ENCODE measurements around the gene SPRN. TPM values are rescaled to one million over a fixed set of nuclear protein-coding genes. Genes with fewer than 3 reads are reported as not detected.
"Not testable (repeated sequence)": the region's sequence is repeated elsewhere in the genome, so short reads cannot be mapped to it uniquely, and the experiment has no call there.

Gene SPRN
- total RNA-seq, 1 experiment from 2014 or later = not detected

DNA sequence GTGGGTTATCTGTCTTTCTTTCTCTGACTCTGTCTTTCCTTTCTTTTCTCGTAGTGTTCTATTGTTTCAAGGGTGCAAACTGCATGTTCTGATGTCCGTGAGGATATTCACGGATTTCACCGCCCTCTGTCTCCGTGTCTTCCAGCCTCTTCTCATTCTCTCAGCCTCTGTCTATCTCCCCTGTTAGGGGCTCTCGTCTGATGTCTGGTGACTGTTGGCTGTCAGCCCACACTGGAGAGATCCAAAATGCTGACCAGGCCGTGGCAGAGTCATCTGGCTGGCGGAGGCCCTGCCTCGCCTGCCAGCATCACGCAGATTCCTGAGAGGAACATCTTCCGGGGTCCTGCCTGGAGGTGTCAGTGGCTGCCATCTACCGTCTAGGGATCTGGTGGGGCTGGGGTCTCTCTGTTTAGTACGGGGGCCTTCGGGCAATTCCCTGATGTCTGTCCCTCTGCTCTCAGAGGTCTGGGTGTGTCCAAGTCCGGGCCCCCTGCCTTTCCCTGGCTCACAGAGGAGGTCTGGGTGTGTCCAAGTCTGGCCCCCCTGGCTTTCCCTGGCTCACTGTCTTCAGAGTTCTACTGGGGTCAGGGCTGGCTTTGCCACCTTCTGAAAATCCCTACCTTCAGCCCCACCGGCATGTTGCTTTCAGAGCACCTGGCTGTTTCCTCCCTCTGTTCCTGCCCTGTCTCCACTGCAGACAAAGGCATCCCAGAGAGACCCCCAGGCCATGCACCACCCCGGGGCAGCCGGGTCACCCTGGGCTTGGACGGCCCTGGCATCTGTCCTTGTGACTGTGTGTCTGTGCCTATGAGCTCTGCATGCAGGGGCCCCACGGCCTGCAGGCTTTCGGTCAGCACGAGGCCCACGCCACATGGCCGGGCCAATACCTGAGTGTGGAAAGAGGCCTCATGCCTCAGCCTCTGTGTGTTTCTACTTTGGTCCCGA is 15.4 kb upstream of the SPRN start:
- DNase-seq (ENCODE audit: low read depth) = no peak

DNA sequence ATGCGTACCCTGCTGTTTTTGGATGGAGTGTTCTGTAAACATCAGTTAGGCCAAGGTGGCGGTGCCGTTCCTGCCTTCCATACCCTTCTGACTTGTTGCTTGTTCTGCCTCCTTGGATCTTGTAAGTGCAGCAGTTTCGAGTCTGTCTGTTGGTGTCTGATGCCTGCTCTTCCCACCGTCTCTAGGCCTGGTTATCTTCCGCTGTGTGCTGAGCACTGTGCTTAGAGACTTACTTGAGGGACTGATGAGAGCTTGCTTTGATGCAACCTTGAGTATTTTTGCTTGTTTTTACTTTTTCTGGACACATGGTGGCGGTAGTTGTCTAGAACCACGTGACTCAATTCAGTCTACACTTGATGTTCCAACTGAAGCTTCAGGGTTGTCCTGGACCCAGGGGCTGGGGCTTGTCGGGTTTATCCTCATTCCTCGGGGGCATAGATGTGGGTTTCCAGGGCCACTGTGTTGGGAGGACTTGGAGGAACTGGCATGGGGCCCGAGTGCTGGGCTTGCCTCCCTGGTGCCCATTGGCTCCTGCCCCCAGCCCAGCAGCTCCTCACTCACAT is 14.4 kb upstream of the SPRN start:
- peak; percentile 9 for DNase-seq (ENCODE audit: low read depth)

DNA sequence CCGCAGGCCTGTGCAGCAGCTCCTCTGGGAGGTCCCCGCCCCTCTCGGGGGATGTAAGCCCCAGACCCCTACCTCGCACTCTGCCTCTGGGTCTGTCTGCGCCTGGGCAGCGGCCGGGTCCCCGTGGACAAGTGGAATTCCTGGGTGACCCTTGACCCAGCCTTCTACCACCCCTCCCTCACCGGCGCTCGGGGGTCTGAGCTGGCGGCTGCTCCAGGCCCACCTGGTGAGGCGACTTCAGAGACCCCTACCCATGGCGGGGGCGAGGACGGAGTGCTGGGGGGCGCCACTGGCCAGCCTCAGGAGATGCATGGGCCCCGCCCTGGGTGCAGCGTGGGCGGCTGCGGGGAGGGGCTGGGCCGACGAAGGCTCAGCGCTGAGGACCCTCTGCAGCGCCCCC is 8.4 kb upstream of the SPRN start:
- DNase-seq (ENCODE audit: low read depth) = not testable (repeated sequence)

DNA sequence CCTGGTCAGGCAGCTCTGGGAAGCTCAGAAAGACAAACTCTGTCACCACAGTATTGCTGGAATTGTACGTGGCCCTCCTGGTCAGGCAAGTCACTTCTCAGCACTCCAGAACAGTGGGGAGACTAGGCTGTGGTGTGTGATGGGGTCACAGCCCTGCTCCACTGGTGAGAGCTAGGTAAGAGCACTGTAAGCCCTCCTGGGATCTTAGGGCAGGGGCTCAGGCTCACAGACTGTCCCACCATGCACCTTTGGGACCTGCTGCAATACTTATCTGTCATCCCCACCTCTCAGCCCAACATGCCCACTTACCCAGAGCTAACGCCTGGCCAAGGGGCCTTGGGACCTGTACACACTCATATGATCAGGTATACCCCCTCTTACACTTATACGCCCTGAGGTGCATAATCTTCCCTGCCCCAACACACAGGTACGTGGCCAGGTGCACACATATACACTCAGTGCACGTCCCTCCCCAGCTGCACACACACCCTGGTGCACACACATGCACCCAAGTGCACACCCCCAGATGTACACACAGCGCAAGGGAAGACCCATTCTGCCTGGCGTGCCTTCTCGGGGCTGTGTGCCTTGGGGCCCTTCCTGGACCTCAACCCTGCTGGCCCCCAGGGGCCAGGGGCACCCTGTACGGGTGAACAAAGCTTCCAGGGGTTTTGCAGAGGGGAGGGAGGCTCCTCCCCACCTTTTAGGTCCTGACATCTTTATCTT is 7.6 kb upstream of the SPRN start:
- not testable (repeated sequence) for DNase-seq (ENCODE audit: low read depth)

DNA sequence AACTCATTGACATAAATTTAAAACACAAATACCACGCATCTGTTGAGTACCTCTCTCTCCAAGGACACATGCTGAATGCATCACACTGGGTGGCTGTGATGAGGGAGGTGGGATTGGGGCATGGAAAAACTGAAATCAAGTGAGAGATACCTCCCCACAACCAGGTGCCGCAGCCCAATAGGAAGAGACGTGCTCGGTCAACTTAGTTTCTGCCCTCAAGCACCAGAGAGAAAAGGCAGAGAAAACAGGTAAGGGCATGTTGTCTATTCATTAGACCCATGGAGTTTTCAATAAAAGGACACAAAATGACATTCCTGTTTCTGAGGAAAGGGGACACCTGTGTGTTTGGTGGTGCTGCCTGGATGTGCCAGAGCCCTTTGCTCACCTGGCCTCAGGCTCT is 5.1 kb upstream of the SPRN start:
- not testable (repeated sequence) for DNase-seq (ENCODE audit: low read depth)

DNA sequence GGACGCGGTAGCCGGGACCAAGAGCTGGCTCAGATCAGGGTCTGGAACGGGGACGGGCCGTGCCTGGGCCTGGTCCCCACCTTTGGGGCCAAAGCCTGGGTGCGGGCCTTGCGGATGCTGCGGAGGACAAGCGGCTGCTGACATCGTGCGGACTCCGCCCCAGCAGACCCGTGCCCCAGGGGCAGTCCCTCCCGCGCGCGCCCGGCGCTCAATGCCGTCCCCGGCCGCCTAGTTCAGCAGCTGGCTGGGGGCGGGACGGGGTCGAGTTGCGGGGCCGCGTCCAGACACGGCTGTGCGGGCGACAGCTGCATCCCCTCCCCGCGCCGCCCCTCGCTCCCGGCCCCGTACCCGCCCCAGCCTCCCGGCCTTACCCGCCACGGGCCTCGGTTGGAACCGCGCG is 323 bp downstream of the SPRN start:
- DNase-seq (ENCODE audit: low read depth) = not testable (repeated sequence)

DNA sequence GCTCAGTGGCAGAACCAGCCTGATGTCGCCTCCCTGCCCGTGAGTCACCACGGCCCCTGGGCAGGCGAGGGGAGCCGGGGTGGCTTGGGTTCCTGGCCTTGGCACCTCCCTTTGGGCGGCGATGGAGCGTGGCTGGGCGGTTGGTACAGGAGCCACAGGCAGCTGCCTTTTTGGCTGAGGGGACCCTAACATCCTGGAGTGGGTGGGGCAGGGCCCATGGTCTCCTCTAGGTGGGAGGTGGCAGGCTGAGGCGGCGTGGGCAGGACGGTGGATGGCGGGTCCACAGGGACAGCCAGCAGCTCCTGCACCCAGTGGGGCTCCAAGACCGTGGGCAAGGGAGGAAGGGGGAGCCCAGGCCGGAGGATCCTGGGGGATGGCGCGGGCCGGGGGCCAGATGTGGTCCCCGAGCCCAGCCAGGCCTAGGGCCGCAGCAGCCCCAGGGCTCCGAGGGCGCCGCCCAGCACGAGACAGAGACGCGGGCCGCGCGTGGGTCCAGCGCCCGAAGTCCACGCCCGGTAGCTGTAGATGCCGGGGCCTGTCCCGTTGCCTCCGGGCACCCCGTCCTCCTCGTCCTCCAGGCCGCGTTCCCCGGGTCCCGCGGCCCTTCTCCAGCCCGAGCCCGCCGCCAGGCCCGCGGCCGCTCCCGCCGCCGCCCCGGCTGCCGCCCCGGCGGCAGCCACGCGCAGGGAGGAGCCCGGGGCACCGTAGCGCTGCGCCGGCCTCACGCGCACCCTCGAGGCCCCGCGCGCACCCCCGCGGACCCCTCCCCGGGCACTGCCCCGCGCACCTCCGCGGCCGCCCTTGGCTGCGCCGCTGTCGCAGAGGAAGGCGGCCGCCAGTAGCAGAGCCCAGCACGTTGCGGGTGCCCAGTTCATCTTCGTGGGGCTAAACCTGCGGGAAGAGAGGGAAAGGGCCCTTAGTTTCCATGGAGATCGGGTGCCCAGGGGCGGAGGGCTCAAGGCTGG is 1.3 kb downstream of the SPRN start:
- DNase-seq (ENCODE audit: low read depth) = no peak

DNA sequence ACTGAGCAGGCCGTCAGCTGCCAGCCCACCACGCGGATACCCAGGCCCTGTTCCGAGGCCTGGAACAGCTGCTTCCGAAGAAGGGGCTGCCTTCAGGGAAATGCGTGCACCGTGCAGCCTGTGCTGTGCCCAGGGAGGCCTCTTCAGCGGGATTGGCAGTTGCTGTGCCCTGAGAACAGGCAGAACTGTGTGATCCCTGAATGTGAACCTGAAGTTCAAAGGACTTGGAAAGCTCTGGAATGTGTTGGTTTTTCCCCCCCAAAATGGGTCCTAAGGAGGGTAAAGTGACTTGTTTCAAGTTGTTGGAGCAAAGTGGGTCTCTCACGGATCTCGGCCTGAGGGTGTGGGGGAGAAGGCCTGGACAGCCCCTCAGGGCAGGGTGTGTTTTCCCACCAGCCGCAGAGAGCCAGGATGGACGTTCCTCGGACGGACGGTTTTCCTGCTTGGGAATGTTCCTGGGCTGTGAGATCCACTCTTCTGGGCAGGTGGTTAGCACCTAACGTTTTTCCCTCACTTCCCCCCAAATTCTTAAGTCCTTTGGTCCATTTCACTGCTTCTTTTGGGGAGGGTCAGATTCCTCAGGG is 2.1 kb downstream of the SPRN start:
- DNase-seq (ENCODE audit: low read depth) = no peak

DNA sequence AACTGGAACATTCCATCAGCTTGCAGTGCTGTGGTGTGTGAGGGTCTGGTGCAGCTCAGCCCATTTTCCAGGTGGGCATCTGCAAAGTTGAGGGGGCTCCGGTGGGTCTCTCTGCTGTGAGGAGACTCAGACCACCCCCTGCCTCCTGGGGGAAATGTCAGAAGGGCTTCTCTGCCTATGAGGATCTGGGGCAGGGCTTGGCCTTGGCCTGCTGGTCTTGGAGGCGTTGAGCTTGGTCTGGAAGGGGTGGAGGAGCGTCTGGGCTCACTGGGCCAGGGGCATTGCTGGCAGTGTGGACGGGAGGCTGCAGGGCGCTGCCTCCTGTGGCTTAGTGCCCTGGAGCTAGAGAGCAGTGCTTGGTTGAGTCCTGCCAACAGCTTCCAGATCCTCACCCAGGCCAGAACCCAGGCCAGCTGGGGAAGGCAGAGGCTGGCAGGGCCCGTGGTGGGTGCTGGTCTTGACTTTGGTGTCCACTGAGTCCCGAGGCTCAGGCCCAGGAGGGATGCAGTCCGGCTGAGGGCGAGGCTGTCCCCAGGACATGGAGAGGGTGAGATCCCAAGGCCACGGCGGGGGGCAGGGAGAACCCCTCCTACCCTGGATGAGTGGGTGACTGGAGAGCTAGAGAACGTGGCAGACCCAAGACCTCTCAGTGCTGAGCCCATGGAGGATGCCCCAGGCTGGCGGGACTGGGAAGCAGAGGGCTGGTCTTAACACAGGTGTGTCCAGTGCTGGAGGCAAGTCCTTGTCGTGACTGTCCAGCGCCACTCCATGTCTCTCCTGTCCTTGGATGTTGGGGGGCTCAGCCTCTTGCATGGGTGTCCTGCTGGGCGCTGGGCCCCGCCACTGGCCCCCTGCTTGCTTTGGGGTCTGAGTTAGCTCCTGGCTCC is 2.8 kb downstream of the SPRN start:
- no peak for DNase-seq (ENCODE audit: low read depth)

DNA sequence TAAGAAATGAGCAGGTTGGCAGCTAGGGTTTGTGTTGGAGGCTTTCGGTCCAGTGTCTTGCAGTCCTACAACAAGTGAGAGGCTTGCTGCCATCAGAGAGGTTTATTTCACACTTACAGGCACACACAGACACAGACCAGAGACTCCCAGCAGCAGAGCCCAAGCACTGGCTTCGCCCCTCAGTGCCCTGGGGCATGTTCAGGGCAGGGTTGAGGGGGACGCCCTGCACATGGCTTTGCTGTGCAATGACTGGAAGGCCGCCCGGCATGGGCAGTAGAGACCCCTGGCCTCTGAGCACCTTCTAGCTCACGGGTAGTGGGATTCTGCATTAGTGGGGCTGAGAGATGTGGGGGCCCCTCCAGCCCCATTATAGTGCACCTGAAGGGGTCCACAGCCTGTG is 3.8 kb downstream of the SPRN start:
- no peak for DNase-seq (ENCODE audit: low read depth)

DNA sequence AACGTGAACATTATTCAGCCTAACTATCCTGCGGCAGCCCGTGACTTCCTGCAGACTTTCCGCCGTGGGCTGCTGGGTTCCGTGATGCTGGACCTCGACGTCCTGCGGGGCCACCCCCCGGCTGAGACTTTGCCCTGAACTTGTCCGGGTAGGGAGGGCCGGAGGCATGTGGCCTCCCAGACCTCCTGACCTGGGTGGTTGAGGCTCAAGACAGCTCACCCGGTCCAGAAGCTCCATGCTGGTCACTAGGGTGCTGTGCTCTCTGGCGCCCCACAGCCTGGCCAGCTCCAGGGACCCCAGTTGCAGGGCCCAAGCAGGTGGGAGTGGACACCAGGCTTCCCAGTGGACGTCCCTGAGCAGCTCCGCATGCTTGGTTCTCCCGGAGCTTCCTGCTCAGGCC is 4.4 kb downstream of the SPRN start:
- DNase-seq (ENCODE audit: low read depth) = no peak

DNA sequence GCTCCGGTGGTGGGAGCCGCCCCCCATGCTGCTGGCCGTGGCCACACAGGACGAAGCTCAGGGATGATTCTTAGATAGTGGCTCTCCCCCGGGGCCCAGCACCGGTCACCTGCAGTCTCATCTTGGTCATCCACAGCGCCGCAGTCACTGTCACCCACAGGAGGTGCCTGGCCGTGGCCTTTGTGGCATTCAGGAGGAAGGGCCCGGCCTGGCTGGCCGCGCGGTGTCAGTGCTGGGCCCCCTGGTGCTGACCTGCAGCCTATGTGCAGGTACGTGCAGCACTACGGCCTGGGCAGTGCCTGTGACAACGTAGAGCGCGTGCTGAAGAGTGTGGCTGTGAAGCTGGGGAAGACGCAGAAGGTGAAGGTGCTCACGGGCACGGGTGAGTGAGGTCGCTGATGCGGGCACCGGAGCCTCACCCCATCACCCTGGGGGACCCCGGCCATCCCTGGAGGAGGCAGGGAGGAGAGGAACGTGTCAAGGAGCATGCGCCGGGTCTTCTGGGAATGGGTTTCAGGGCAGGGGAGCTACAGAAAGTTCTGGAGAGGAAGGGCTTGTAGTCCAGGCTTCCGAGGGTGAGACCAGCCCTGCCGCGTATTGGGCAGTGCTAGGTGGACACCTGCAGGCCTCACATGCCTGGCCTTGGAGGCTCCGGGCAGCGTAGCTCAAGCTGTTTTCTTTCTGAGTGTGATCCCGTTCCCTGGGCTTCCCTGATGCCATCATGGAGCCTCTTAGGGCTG is 5.0 kb downstream of the SPRN start:
- no peak for DNase-seq (ENCODE audit: low read depth)

DNA sequence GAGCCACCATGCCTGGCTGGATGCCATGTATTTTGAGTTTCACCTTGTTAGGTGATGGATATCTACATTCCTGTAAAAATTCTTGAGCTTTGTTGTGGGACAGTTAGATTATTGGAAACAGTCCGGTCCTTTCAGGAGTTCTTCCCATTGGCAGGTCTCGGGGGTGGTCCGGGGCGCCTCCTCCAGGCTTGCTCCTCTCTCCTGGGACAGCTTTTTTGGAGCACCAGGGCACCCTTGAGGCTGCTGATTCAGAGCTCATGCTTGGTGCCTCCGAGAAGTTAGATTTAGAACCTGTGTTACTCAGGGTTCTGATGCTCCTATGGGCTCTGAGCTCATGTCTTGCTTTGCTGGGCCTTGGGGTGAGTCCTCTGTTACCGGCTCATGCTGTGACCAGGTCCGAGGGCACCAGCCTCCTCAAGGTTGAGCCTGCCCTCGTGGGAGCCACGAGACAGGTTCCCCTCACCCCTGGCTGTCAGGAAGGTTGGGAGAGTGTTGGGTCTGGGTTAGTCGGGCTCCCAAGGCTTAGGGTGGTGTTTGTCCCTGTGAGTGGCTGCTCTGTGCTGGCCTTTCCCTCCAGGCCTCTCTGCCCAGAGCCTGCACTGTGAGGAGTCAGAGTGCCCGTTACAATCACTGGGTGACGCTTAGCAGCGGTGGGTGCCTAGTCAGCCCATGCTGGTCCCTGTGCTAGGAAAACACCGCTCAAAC is 6.0 kb downstream of the SPRN start:
- DNase-seq (ENCODE audit: low read depth) = no peak

DNA sequence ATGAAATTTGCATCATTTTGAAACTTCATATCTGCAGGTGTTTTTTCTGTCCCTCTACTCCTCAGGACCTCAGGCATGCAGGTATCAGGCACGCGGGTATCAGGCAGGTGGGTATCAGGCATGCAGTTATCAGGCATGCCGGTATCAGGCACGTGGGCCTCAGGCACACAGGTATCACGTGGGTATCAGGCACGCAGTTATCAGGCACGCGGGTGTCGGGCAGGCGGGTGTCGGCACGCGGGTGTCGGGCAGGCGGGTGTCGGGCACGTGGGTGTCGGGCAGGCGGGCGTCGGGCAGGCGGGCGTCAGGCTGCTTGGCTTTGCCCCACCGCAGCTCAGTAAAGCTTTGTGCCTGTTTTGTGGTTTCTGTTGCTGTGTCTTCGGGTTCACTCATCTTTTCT is 8.7 kb downstream of the SPRN start:
- no peak for DNase-seq (ENCODE audit: low read depth)

DNA sequence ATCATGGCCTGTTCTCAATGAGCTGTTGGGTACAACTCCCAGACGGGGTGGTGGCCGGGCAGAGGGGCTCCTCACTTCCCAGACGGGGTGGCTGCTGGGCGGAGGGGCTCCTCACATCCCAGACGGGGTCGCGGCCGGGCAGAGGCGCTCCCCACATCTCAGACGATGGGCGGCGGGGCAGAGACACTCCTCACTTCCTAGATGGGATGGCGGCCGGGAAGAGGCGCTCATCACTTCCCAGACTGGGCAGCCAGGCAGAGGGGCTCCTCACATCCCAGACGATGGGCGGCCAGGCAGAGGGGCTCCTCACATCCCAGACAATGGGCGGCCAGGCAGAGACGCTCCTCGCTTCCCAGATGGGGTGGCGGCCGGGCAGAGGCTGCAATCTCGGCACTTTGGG is 10.0 kb downstream of the SPRN start:
- not testable (repeated sequence) for DNase-seq (ENCODE audit: low read depth)

DNA sequence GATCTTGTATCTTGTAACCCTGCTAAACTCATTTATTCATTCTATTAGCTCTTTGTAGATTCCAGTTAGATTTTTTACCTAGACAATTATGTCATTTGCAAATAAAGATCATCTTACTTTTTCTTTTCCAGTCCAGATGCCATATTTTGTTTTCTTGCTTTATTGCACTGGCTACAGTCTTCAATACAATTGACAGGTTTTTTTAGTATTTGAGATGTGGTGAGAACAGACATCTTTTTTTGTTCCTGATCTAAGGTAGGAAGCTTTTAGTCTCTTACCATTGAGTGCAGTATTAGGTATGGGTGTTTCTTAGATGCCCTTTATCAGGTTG is 12.1 kb downstream of the SPRN start:
- no peak for DNase-seq (ENCODE audit: low read depth)

DNA sequence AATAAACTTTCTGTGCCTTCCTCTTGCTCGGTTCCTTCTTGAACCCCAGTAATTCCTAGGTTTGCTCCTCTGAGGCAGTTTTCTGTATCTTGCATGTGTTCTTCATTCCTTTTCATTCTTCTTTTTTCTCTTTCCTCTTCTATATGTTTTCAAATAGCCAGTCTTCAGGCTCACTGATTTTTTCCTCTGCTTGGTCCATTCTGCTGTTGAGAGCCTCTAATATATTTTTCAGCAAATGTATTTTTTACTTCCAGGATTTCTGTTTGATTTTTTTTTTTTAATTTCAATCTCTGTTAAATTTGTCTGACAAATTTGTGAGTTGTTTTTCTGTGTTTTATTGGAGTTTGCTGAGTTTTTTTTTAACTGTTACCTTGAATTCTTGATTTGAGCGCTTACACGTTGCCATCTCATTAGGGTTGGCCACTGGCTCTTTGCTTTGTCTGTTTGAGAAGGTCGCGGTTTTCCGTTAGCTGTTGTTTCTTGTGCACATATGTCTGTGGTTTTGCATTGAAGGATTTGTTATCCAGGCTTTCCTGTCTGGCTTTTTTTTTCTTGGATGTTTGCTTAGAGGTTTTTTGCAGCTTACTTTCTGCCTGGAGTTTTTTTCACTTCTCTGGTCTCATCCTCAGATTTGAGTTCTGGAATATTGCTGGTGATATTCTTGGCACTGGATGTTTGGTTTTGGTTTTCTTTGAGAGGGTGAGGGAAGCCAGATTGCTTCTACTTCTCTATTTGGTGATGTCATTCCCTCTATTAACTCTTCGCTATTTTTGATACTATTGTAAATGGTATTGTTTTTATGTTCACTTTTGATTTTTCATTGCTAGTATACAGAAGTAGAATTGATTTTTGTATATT is 12.7 kb downstream of the SPRN start:
- DNase-seq (ENCODE audit: low read depth) = no peak
